Measurements from ENCODE around the gene ZBTB46.
"Not testable (repeated sequence)": the region's sequence is repeated elsewhere in the genome, so short reads cannot be mapped to it uniquely, and the experiment has no call there.

ZBTB46 gene

GRCh38 chr20:63860325-63861051 is 29.4 kb upstream of the ZBTB46 start:
- H3K27ac ChIP-seq: peak overlapping the region in 10 of 21 experiments; percentile 6 to 75 (median 31)

DNA sequence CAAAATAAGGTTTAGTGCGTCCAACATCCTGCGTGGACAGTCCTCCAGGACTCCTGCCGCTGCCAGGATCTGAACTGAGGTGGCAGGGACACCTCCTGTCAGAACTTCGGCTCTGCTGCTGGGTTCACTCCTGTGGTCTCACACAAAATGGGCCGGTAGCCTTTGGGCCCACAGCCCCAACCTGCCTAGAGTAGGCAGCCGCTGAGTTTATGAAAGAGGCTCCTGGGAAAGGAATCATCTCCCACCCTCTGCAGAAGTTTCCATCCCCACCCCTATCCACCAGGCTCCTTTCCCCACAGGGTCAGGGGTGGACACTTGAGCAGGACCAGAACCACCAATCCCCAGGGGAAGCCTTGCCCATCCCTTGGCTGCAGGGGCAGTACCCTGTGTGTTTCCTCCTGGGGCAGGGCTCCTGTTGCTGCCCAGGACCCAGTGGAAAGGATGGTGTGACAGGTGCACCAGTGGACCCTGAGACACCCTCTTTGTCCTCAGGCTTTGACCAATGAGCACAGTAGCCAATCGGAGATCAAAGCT is 28.2 kb upstream of the ZBTB46 start:
- Histone ChIP-seq H3K4me3 (no peak overlapping the region), H3K27ac (peak overlapping the region in 18 of 21 experiments; percentile 5 to 78 (median 54))

More at GRCh38 chr20:63860325-63861051, 29.4 kb upstream of the ZBTB46 start:
- H3K4me3 ChIP-seq: no peak overlapping the region

- Histone ChIP-seq H3K4me3 (no peak overlapping the region), H3K27ac (peak overlapping the region in 18 of 21 experiments; percentile 5 to 78 (median 56))
These were observed 27.5 kb upstream of the ZBTB46 start for GRCh38 chr20:63858393-63859165.

DNA sequence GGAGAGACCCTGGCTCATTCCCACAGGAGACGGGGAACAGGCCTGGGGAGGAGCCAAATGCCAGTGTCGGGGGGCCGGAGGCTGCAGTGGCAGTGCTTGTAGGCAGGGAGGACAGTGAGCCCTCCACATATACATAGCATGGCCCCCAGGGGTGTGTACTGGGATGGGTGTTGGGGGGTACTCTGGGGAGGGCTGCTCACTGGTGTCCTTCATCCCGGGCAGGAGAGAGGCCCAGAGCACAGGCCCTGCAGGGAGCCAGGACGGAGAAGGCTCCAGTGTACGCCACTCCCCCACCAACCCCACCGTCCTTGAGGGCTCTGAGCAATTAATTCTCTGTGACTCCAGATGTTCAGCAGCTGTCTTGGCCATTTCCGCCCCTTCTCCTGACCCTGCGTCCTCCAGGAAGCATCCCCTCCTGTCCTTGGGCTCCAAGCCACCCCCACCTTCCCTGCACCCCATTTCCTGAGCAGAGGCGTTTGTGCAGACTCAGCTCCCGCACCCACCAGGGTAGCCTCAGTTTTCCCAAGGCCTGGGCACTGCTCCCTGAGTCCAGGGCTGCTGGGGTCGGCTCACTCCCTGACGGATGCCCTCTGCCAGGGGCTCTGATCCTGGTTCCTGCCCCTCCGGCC is 26.8 kb upstream of the ZBTB46 start:
- H3K4me3 ChIP-seq: no peak overlapping the region
- H3K27ac ChIP-seq: peak overlapping the region in 16 of 21 experiments; percentile 2 to 78 (median 61)

DNA sequence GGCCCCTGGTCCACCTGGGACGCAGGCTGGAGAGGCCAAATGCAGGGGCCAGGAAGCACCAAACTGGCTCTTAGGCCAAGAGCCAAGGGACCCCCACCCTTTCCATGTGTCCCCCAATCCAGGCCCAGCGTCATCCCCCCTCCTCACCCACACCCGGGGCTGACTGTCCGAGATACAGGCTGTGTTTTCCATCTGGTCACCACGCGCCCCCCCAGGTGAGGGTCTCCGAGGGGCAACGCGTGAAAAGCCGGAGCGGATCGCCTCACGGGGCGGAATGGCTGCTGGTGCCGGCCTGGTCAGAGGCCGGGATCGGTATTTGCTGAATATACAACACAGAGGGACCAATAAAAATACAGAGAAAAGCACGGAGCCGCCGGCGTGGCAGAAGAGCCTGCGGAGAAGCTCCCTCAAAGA is 25.0 kb upstream of the ZBTB46 start:
- H3K27ac ChIP-seq: peak overlapping the region in 1 of 21 experiments; percentile 6

DNA sequence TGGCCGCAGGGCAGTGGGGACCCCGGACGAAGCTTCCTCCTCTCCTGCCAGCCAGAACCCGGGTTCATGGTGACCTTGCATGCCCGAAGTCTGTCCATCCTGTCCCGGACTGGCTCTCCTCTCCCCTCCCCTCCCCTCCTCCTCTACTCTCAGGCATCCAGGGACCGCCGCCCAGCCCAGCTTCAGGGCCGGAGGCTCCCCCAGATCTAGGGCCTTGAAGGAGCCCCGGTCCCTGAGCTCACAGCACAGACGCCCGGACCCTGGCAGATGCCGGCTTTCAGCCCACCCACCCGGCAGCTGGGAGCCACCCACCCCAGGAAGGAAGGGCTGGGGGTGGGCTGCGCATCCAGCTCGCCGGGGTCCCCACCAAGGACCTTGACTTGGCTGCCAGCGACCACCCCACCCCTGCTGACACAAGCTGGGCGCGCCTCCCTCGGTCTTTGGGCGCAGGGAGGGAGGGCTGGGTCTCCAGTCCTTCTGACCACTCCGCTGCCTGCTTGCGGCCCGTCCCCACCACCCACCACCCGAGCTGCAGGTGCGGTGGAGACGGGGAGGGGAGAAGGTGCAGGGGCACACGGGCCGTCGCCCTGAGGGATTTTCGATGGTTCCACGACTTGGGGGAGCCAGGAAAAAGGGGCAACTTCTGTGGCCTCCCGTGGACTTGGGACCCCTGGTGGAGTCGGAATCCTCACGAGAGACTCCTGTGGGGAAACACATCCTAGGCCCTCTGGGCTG is 24.5 kb upstream of the ZBTB46 start:
- Histone ChIP-seq H3K27ac (peak overlapping the region in 16 of 21 experiments; percentile 64 to 89 (median 77)), H3K4me3 (peak overlapping the region in 1 of 7 experiments; percentile 8)

More for the DNA sequence above, 25.0 kb upstream of the ZBTB46 start:
- H3K4me3 ChIP-seq: no peak overlapping the region

DNA sequence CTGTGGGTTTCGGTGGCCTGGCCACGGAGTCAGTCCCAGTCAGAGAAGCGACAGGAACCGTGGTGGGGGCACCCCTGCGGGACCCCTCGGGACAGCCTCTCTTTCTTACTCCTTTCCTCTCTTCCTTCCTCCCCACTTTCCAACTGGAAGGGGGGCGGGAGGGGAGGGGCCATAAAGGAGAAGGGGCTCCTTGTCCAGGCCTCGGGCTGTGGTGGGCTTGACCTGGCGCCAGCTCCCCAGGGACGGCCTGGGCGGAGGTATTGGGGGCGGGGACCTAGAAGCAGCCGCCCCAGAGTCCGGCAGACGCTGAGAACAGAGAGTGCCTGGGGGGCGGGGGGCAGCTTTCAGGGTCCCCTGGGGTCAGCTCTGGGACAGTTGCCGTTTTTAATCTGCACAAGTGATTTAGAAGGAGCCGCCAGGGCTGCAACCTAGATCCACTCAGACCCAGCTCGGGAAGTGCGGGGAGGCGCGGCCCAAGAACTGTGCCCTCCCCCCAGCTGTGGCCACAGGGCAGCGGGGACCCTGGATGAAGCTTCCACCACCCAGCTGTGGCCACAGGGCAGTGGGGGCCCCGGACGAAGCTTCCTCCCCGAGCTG is 23.8 kb upstream of the ZBTB46 start:
- Histone ChIP-seq H3K27ac (peak overlapping the region in 20 of 21 experiments; percentile 34 to 89 (median 76)), H3K4me3 (peak overlapping the region in 2 of 7 experiments; percentile 4 to 8)

DNA sequence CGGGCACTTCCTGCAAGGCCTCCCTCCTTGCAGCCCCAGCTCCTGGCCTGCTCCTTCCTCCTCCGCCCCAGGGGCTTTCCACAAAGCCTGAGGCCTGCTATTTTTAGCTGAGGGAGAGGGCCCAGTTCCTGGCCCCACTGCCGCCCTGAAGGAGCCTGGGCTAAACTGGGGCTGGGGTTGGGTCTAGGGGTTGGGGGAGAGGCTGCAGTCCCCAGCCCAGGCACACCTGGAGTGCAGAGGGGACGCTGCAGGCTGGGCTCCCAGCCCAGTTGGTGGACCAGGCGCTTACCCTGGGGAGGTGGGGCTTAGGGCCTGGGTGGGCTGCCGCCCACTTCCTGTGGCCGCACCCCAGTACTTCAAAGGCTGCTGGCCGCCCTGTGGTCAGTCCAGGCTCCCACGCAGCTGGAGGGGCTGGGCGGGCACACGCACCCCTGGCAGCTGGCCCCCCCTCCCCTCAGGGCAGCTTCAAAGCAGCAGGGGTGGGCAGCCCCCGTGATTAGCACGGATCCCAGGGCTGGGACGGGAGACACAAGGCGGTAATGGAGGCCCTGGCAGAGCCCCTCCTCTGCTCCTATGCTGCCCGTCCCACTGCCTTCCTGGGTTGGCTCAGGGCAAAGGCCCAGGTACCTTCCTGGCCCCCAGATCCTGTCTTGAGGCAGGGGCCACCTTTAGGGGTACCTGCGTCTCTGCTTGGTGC is 23.2 kb upstream of the ZBTB46 start:
- peak overlapping the region in 2 of 7 experiments; percentile 4 to 8 for H3K4me3 ChIP-seq
- H3K27ac ChIP-seq: peak overlapping the region in 20 of 21 experiments; percentile 34 to 89 (median 76)

- H3K27ac ChIP-seq: peak overlapping the region in 20 of 21 experiments; percentile 34 to 89 (median 76)
- not testable (repeated sequence) for H3K4me3 ChIP-seq
These were observed 22.6 kb upstream of the ZBTB46 start for GRCh38 chr20:63853733-63854068.

DNA sequence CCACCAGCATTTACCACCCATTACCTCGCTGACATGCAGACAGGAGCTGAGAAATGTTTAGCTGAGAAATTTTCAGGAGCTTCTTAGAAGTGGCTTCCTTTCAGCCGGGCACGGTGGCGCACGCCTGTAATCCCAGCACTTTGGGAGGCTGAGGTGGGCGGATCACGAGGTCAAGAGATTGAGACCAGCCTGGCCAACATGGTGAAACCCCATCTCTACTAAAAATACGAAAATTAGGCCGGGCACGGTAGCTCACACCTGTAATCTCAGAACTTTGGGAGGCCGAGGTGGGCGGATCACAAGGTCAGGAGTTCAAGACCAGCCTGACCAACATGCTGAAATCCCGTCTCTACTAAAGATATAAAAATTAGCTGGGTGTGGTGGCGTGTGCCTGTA is 20.5 kb upstream of the ZBTB46 start:
- H3K27ac ChIP-seq: peak overlapping the region in 2 of 21 experiments; percentile 16 to 29
- not testable (repeated sequence) for H3K4me3 ChIP-seq

- peak overlapping the region in 2 of 21 experiments; percentile 16 to 29 for H3K27ac ChIP-seq
- H3K4me3 ChIP-seq: no peak overlapping the region
These were observed 19.9 kb upstream of the ZBTB46 start for GRCh38 chr20:63850689-63851547.

- Histone ChIP-seq H3K27ac (peak overlapping the region in 16 of 21 experiments; percentile 3 to 77 (median 45)), H3K4me3 (no peak overlapping the region)
These were observed 17.2 kb upstream of the ZBTB46 start for GRCh38 chr20:63848003-63848911.

DNA sequence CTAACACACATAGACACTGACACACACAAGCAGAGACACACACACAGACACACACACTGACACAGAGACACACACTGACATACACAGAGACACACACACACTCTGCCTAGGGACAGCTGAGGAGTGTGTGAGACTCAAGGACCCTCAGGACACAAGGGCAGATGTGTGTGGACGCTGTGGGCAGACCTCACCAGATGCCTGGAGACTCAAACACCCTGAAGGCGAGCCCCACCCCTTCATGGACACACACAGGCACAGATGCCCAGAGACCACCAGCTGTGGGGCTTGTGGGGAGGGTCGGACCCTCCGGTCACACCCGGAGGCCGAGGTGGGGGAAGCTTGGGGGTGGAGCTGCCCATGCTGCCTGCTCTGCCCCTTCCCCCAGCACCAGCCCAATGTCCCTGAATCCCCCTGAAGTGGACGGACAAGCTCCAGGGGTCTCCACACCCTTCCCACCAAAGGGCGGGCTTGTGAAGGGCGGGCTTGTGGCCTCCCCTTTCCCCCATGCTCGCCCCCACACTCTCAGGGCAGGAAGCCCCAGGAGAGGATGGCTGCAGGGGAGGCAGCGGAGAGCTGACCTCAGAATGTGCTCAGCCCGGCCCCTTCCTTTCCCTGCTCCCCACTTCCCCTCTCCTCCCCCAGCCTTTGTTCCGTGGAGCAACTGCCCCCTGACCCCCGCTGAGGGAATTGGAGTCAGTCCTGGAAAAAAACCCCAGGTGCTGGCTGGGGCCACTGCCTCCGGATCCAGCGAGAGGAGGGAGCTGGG is 16.4 kb upstream of the ZBTB46 start:
- peak overlapping the region in 15 of 21 experiments; percentile 3 to 77 (median 44) for H3K27ac ChIP-seq
- H3K4me3 ChIP-seq: no peak overlapping the region

DNA sequence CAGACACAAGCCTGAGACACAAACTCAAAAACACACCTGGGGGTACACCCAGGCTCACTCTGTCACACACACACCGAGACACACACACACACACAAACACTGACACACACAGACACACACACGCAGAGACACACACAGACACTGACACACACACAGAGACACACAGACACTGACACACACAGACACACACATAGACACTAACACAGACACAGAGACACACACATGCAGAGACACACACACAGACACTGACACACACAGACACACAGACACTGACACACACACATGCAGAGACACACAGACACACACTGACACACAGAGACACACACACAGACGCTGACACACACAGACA is 15.8 kb upstream of the ZBTB46 start:
- H3K27ac ChIP-seq: peak overlapping the region in 6 of 21 experiments; percentile 3 to 57 (median 33)
- H3K4me3 ChIP-seq: no peak overlapping the region

- peak overlapping the region in 6 of 21 experiments; percentile 3 to 45 (median 20) for H3K27ac ChIP-seq
- no peak overlapping the region for H3K4me3 ChIP-seq
These were observed 15.2 kb upstream of the ZBTB46 start for GRCh38 chr20:63846128-63846771.
